Measurements from ENCODE around the gene GLI1.
A peak's percentile ranks its signal among the peaks of the same experiment; 100 is the strongest.

GRCh38 chr12:57462251-57462911 lies 2.8 kb downstream of the GLI1 start:
- TF ChIP-seq CTCF (IDR thresholded peaks at IDR 0.05) (peak; percentile 90 to 94), EP300 (IDR thresholded peaks at IDR 0.05) (no peak), POLR2A (IDR thresholded peaks at IDR 0.05) (no peak)
